K562 (cell line): Measurements from ENCODE around the gene EPHB1. TPM values are rescaled to one million over a fixed set of nuclear protein-coding genes. Genes with fewer than 3 reads are reported as not detected.

Experiments
- ATAC-seq: fragments of 200-7000 bp; cut with Tn5 transposase; 3 replicates; pipeline ENCODE4 v1.9.1; 2020; ENCODE audit warnings: moderate library complexity
- BruUV-seq: library from RNA; stranded (reverse); fragments of 400-500 nt; replicated peaks from 2 replicates; lab custom pipeline; 2021; lab: Mats Ljungman, UMichigan
- CTCF ChIA-PET: fragments of 300-600 bp; formaldehyde crosslinking; extraction: SDS; loops from one replicate; lab custom pipeline; 2021; ENCODE audit warnings: low intra/inter-chr PET ratio; lab: Yijun Ruan, JAX
- POLR2A ChIA-PET: fragments of 300-600, 350-650 bp; sonication (Branson Sonifier 250); formaldehyde crosslinking; extraction: SDS; loops from one replicate; lab custom pipeline; 2021; ENCODE audit warnings: antibody characterized with exemption, inconsistent platforms; lab: Yijun Ruan, JAX
- DNase-seq, 4 experiments: peaks; one replicate each; pipeline versions ENCODE4 v3.0.0 to v3.0.0-alpha.2; 2011 to 2018; ENCODE audit warnings: low spot score in 3 of 4, mixed read lengths in 3 of 4; ENCODE audit errors: extremely low read depth in 1 of 4
- FAIRE-seq: peaks from 2 replicates; lab custom pipeline; 2011; peaks lifted over from hg19 to GRCh38; lab: Jason Lieb, UNC
- H2AFZ ChIP-seq: 2 replicates; pipeline ENCODE4 v1.6.0; 2011; ENCODE audit warnings: low read depth, low read length, control low read depth, inconsistent platforms
- H3K27ac ChIP-seq: fragments of 200-600 bp; 3 replicates; pipeline ENCODE4 v1.8.0; 2011; ENCODE audit warnings: low read depth, mild to moderate bottlenecking, control low read depth, inconsistent platforms, low read length, moderate library complexity, mixed read lengths; ENCODE audit errors: extremely low read depth
- H3K27me3 ChIP-seq, 2 experiments: fragments of 300-600 bp in 1 of 2; 2 replicates in 1 of 2; 3 replicates in 1 of 2; pipeline versions ENCODE4 v1.6.0 to v1.8.0; 2011; ENCODE audit warnings: inconsistent platforms in 2 of 2, low read length in 2 of 2, mild to moderate bottlenecking in 1 of 2, mixed read lengths in 1 of 2, moderate library complexity in 1 of 2; ENCODE audit not compliant: control insufficient read depth in 2 of 2, insufficient read depth in 2 of 2
- H3K36me3 ChIP-seq: fragments of 300-600 bp; 3 replicates; pipeline ENCODE4 v1.8.0; 2011; ENCODE audit warnings: mild to moderate bottlenecking, low read length, inconsistent platforms; ENCODE audit not compliant: control insufficient read depth, insufficient read depth
- H3K4me1 ChIP-seq, 2 experiments: fragments of 200-600 bp in 1 of 2; replicated peaks in 1 of 2; 2 replicates in 1 of 2; 3 replicates in 1 of 2; pipeline versions ENCODE4 v1.5.1 to v1.8.0; 2011; ENCODE audit warnings: inconsistent platforms in 2 of 2, low read length in 2 of 2, mild to moderate bottlenecking in 1 of 2, mixed read lengths in 1 of 2, moderate library complexity in 1 of 2; ENCODE audit not compliant: control insufficient read depth in 2 of 2, insufficient read depth in 2 of 2
- H3K4me2 ChIP-seq: 2 replicates; pipeline ENCODE4 v1.6.1; 2011; ENCODE audit warnings: low read length, control low read depth, inconsistent platforms, mixed read lengths; ENCODE audit not compliant: insufficient read depth
- H3K4me3 ChIP-seq: fragments of 200-600 bp; sonication (generic), shearing (Covaris generic); 2 replicates; pipeline ENCODE4 v1.5.1; 2016; ENCODE audit warnings: control low read depth, inconsistent platforms
- H3K79me2 ChIP-seq: fragments of 200-600 bp; 3 replicates; pipeline ENCODE4 v1.8.0; 2011; ENCODE audit warnings: low read length, inconsistent platforms; ENCODE audit not compliant: control insufficient read depth, insufficient read depth
- H3K9ac ChIP-seq, 2 experiments: 2 replicates each; pipeline versions ENCODE4 v1.6.0 to v1.6.1; 2011; ENCODE audit warnings: low read depth in 2 of 2, low read length in 2 of 2, control low read depth in 1 of 2, inconsistent platforms in 1 of 2, mild to moderate bottlenecking in 1 of 2, mixed read lengths in 1 of 2; ENCODE audit not compliant: insufficient read depth in 1 of 2
- H3K9me1 ChIP-seq: one replicate; pipeline ENCODE4 v1.6.0; 2011; ENCODE audit warnings: inconsistent platforms, mild to moderate bottlenecking, low read length, moderate library complexity; ENCODE audit not compliant: control insufficient read depth, insufficient read depth
- H3K9me3 ChIP-seq: replicated peaks from 2 replicates; pipeline ENCODE4 v1.5.1; 2011; ENCODE audit warnings: low read depth, low read length, inconsistent platforms; ENCODE audit not compliant: control insufficient read depth, insufficient read depth
- H4K20me1 ChIP-seq: replicated peaks from 2 replicates; pipeline ENCODE4 v1.6.1; 2011; ENCODE audit warnings: low read length, inconsistent platforms, mixed read lengths; ENCODE audit not compliant: control insufficient read depth, insufficient read depth
- EZH2 ChIP-seq: IDR thresholded peaks from 2 replicates; pipeline ENCODE4 v1.6.1; 2012; ENCODE audit warnings: low read depth, mild to moderate bottlenecking, inconsistent platforms, low read length, borderline replicate concordance
- NR2C1 ChIP-seq, 2 experiments: fragments of 450-650 bp; IDR thresholded peaks; 2 replicates each; pipeline ENCODE4 v1.6.1; 2017; ENCODE audit warnings: mild to moderate bottlenecking in 2 of 2, antibody characterized with exemption in 1 of 2, inconsistent platforms in 1 of 2, missing compliant biosample characterization in 1 of 2, missing genetic modification characterization in 1 of 2
- SRSF9 ChIP-seq: fragments of 200-400 bp; formaldehyde crosslinking; IDR thresholded peaks from 2 replicates; pipeline ENCODE4 v1.6.1; 2017; ENCODE audit warnings: low read depth, low read length, borderline replicate concordance
- TAF9B ChIP-seq: fragments of 450-650 bp; IDR thresholded peaks from 2 replicates; pipeline ENCODE4 v1.6.1; 2018; ENCODE audit warnings: mild to moderate bottlenecking; ENCODE audit not compliant: partially characterized antibody
- WGBS: fragments of 100-300 bp; shearing (Covaris generic); methylation state at CpG from one replicate; pipeline ENCODE4 v1.1.6; 2016; ENCODE audit warnings: low coverage, mixed read lengths; ENCODE audit not compliant: insufficient coverage; ENCODE audit errors: missing lambda C conversion rate; 5-methylcytosine and 5-hydroxymethylcytosine counted together
- in situ Hi-C: fragments of 300-500 bp; cut with MboI; formaldehyde crosslinking; loops from 4 replicates; pipeline ENCODE4 v1.15.0; 2018; ENCODE audit warnings: inconsistent platforms, mixed read lengths
- intact Hi-C: fragments of 100-400 bp; cut with micrococcal nuclease; formaldehyde crosslinking; loops from 2 replicates; pipeline ENCODE4 v1.14.2; 2022
- polyA plus RNA-seq, 8 experiments: library from polyadenylated mRNA; depleted of rRNA in 4 of 8; stranded (reverse) in 5 of 8; unstranded in 3 of 8; fragments of >200 nt; fragmentation: Nextera tagmentation in 2 of 8; fragmentation: Illumina TruSeq in 1 of 8; extraction: Ambion mirVana in 2 of 8; extraction: Trizol in 1 of 8; gene quantifications; 2 replicates each; pipeline versions ENCODE4 v1.2.1 to v1.2.3, GENCODE V29; 2011 to 2014; ENCODE audit warnings: inconsistent platforms in 1 of 8, missing spikeins in 1 of 8
- total RNA-seq, 7 experiments: library from RNA; depleted of rRNA in 6 of 7; stranded (reverse); fragments of >200 nt in 6 of 7; fragmentation: Illumina TruSeq in 2 of 7; extraction: Trizol in 2 of 7; gene quantifications; 2 replicates each; pipeline versions ENCODE4 v1.2.1 to v1.2.3, GENCODE V29; 2011 to 2021; ENCODE audit warnings: low replicate concordance in 1 of 7
- TF ChIP-seq, protein P1 (sequence below): fragments of 450-650 bp; IDR thresholded peaks from 2 replicates; pipeline ENCODE4 v1.6.1; 2016; ENCODE audit warnings: missing biosample characterization, missing genetic modification characterization
- TF ChIP-seq, protein P2 (sequence below), 3 experiments: IDR thresholded peaks in 2 of 3; conservative IDR thresholded peaks in 1 of 3; 2 replicates each; pipeline ENCODE4 v1.5.1; 2011 to 2012; ENCODE audit warnings: low read length in 3 of 3, mild to moderate bottlenecking in 3 of 3, control low read depth in 2 of 3, improper control_type of control experiment in 1 of 3, inconsistent platforms in 1 of 3, low read depth in 1 of 3, mixed read lengths in 1 of 3, moderate library complexity in 1 of 3; ENCODE audit not compliant: insufficient read depth in 2 of 3

Gene EPHB1
- total and polyA plus RNA-seq, 9 of the 15 experiments (the other 6 are each of a cell fraction or from before 2014, with no cell fraction given): 0.29 TPM; not detected in 8

DNA sequence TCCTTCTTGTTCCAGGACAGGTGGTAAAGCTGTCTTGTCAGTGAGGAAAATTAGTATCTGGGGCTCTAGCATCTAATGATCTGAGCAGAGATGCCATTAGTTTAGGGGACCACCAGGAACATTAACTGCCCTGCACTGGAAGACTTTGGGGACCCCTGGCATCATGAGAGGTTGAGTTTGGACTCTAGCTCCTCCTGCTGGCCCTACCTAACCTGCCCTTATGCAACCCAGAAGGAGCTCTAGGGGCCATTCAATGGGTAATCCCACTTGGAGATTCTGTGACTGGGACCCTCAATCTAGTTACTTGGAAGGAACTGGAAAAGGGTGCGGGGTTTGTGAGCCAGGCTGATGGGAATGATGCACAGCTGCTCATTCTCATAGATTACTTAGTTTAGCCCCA lies 451.0 kb downstream of the EPHB1 start:
- in situ Hi-C loops (no loop called here), intact Hi-C loops (loop anchor here (10.0 kb wide), 1 partner anchor 451 kb away; the partner anchor contains the start of gene EPHB1)
- no CpG with 5 or more reads among the region's 1 CpG for WGBS
- Histone ChIP-seq H3K27me3 (no peaks in the 10 kb centered on the region), H3K79me2 (no peaks in the 10 kb centered on the region), H3K9ac (no peak overlapping the region), H3K4me2 (no peak overlapping the region), H3K4me1 (no peaks in the 10 kb centered on the region), H3K9me3 (no peaks in the 10 kb centered on the region), H3K4me3 (no peak overlapping the region), H3K9me1 (no peaks in the 10 kb centered on the region), H3K27ac (no peak overlapping the region), H3K36me3 (no peaks in the 10 kb centered on the region), H2AFZ (no peak overlapping the region), H4K20me1 (no peaks in the 10 kb centered on the region)
- FAIRE-seq: no peak
- no peak for DNase-seq
- ChIA-PET CTCF (no interaction called here), POLR2A (interaction anchor here (0.6 kb wide), 1 partner anchor 211 kb away, joined by 3 read pairs; no protein-coding TSS in a partner anchor)
- ATAC-seq: no peak
- TF ChIP-seq TAF9B (no peak), EZH2 (no peak), NR2C1 (IDR thresholded peaks at IDR 0.05) (no peak), NR2C1 (tag; IDR thresholded peaks at IDR 0.05) (no peak), SRSF9 (no peak)
- TF ChIP-seq, protein P1, sequence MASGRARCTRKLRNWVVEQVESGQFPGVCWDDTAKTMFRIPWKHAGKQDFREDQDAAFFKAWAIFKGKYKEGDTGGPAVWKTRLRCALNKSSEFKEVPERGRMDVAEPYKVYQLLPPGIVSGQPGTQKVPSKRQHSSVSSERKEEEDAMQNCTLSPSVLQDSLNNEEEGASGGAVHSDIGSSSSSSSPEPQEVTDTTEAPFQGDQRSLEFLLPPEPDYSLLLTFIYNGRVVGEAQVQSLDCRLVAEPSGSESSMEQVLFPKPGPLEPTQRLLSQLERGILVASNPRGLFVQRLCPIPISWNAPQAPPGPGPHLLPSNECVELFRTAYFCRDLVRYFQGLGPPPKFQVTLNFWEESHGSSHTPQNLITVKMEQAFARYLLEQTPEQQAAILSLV (tag): no peak
- TF ChIP-seq, protein P2, sequence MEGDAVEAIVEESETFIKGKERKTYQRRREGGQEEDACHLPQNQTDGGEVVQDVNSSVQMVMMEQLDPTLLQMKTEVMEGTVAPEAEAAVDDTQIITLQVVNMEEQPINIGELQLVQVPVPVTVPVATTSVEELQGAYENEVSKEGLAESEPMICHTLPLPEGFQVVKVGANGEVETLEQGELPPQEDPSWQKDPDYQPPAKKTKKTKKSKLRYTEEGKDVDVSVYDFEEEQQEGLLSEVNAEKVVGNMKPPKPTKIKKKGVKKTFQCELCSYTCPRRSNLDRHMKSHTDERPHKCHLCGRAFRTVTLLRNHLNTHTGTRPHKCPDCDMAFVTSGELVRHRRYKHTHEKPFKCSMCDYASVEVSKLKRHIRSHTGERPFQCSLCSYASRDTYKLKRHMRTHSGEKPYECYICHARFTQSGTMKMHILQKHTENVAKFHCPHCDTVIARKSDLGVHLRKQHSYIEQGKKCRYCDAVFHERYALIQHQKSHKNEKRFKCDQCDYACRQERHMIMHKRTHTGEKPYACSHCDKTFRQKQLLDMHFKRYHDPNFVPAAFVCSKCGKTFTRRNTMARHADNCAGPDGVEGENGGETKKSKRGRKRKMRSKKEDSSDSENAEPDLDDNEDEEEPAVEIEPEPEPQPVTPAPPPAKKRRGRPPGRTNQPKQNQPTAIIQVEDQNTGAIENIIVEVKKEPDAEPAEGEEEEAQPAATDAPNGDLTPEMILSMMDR (IDR thresholded peaks at IDR 0.05 in 2 of 3, conservative IDR thresholded peaks at IDR 0.05 in 1 of 3; ENCODE audit: insufficient read depth in 2 of 3, low read depth in 1 of 3, low read length in 3 of 3): 0 out of 6 replicates have a peak, but pooled peaks of 2 of the 3 experiments have one; percentile 6 to 23
- BruUV-seq: no TSS peak
